Endothelial cell of umbilical vein (primary cell): ENCODE results near the gene CCDC159.

Source experiments
- CTCF ChIP-seq, 2 donors: IDR thresholded peaks; 1 replicate in 1 of 2; 2 replicates in 1 of 2; pipeline ENCODE4 v1.5.1; 2011; ENCODE audit warnings: low read length in 2 of 2, mild to moderate bottlenecking in 2 of 2, moderate library complexity in 2 of 2, control low read depth in 1 of 2, inconsistent platforms in 1 of 2, low read depth in 1 of 2; ENCODE audit not compliant: insufficient read depth in 1 of 2; ENCODE audit errors: extremely low read depth in 1 of 2
- EZH2 ChIP-seq: IDR thresholded peaks from 2 replicates; pipeline ENCODE4 v1.6.1; 2012; ENCODE audit warnings: borderline replicate concordance, low read depth, mild to moderate bottlenecking, moderate library complexity, low read length, inconsistent platforms; ENCODE audit not compliant: severe bottlenecking
- GATA2 ChIP-seq: IDR thresholded peaks from 2 replicates; pipeline ENCODE4 v1.7.0; 2011; ENCODE audit warnings: low read depth, mild to moderate bottlenecking, moderate library complexity, mixed read lengths, low read length; ENCODE audit not compliant: insufficient read length, insufficient read depth
- JUN ChIP-seq: IDR thresholded peaks from 2 replicates; pipeline ENCODE4 v1.6.1; 2011; ENCODE audit warnings: borderline replicate concordance, low read depth; ENCODE audit not compliant: insufficient read length, insufficient read depth
- MYC ChIP-seq: IDR thresholded peaks from one replicate; pipeline ENCODE4 v1.6.1; 2011; ENCODE audit warnings: mild to moderate bottlenecking, low read depth, low read length
- POLR2A ChIP-seq: IDR thresholded peaks from 2 replicates; pipeline ENCODE4 v1.6.1; 2012; ENCODE audit warnings: low read depth, mild to moderate bottlenecking, control low read depth, low read length
- POLR2AphosphoS5 ChIP-seq: IDR thresholded peaks from 2 replicates; pipeline ENCODE4 v1.6.1; 2012; ENCODE audit warnings: low read depth, mild to moderate bottlenecking, control low read depth, low read length, moderate library complexity; ENCODE audit not compliant: insufficient read depth
- TF ChIP-seq, protein P1 (sequence below): IDR thresholded peaks from 2 replicates; pipeline ENCODE4 v1.6.1; 2011; ENCODE audit not compliant: insufficient read depth, insufficient read length

DNA sequence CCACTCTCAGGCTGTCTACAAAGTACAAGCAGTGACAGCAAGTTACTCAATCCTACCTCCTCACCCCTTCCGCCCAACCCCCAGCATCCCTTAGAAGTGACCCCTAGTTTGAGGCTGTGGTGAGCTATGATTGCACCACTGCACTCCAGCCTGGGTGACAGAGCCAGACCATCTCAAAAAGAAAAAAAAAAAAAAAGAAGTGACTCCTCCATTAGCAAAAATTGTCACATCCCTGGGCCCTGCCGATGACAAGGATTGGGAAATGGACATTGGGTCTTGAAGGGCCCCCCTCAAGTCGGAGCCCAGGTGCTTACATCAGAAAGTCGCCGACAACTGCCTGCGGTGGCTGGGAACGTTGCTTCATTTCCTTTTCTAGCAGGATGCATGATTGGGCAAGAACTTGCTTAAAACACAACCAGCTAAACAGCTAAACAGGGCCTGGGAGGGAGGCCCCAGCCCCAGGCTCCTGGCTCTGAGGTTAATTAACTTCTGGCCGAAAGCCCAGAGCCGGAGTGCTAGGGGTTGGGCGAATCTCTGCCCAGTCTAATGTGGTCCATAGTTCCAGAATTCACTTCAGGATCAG, 22.1 kb upstream of the CCDC159 start:
- no peak for TF ChIP-seq POLR2A
- no peak for TF ChIP-seq MYC
- no peak for TF ChIP-seq CTCF (IDR thresholded peaks at IDR 0.05; ENCODE audit: extremely low read depth in 1 of 2, insufficient read depth in 1 of 2, low read depth in 1 of 2, low read length in 2 of 2)
- no peak for TF ChIP-seq EZH2
- TF ChIP-seq POLR2AphosphoS5, result no peak
- TF ChIP-seq JUN, result no peak
- TF ChIP-seq, protein P1, sequence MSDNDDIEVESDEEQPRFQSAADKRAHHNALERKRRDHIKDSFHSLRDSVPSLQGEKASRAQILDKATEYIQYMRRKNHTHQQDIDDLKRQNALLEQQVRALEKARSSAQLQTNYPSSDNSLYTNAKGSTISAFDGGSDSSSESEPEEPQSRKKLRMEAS, result no peak
- TF ChIP-seq GATA2, result no peak
